Activated CD4-positive, alpha-beta T cell treated with anti-CD3 and anti-CD28 coated beads for 24 hours (primary cell): ENCODE measurements around the gene ARL15.
"Not testable (repeated sequence)": the region's sequence is repeated elsewhere in the genome, so short reads cannot be mapped to it uniquely, and the experiment has no call there.

Experiments
- DNase-seq, 2 donors: peaks; one replicate each; pipeline ENCODE4 v3.0.0-alpha.2; 2020; ENCODE audit warnings: low read depth in 2 of 2

The ARL15 gene

DNA sequence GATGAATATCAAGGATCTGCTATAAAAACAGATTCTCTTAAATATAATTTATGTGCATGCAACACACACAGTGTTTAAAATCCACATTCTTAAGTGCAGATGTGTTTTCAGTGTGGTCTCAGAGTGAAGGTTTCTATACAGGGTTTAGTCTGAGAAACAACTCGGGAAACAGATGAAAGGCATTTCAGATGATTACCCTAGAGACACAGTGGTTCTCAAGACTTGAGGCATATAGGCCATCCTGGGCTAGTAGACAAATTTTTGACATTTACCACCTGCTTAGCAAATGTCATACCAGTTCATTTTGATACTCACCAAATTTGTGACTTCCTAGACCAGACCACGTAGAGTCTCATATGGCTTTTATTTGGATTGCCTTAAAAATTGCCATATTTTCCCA is 216.5 kb downstream of the ARL15 start:
- DNase-seq, result no peak

DNA sequence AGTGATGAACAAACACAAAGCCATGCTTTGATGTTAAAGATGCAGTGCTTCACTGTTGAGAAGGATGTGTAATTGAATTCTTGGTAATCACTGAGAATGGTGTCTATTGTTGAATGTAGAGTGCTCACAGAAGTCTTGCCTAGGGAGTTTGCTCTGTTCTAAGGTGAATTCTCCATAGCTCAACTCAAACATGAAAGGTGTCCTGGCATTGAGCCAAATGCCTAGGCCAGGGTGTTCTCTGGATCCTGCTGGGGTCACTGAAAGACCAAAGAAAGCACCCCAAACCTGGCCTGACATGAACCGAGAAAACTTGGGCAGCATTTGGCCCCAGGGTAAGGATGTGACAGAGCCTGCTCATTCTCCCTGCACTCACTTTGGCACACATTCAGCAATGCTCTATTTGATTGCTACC is 217.3 kb downstream of the ARL15 start:
- DNase-seq, result no peak

DNA sequence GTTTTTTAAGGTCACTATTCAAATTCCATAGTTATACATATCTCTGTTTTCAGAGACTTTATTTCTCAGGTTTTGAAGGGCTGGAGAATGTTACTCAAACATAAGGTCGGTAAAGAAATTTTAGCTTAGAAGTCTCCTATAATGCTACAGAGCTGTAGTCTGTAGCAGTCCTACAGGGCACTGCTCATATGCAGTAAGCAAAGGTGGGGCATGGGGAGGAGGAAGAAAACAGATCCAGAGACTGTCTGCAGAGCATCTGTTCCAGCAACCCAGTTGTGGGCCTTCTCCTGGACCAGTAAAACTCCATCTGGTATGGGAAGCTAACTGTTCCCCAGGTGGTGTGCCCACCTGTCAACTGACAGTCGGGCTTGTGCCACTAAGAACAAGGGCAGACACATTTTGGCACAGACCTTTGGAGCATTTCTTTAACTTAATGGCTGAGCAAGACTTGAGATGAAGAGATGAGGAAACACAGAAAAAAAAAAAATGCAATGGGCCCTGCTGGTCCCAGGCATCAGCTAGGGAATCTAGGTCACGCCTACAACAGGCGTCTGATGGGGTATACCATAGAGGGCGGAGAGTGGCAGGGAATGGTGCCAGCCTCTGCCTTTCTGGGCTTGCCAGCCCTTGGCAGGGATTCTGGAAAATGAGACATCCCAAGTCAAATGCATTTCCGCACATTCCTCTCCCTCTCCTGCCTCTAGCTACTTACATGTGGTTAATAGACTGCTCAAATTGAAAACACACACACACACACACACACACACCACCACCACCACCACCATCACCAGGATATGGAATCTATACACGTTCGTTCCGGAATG is 218.9 kb downstream of the ARL15 start:
- no peak for DNase-seq

DNA sequence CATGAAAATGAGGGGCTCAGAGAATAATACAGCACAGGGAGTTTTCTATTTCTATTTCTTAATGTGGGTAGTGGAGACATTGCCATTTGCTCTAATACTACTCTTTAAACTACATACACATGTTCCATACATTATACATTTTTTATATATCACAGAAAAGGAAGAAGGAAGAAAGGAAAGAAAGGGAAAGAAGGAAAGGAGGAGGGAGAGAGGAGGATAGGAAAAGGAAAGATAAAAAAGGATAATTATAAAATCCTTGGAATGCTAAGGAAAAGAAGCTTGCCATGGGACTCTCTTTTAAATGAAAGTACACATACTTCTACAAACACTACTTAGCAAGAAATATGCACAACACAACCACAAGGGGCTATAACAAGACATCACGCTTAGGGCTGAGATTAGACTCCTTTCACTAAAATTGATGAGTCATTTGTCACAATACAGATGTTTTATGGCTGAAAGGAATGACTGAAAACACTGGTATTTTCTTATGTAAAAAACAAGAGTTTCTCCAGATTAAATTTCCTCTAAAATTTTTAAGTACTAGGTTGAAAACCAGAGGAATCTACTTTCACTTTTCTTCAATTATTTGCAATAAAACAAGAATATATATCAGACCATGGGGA is 219.8 kb downstream of the ARL15 start:
- DNase-seq, result no peak

DNA sequence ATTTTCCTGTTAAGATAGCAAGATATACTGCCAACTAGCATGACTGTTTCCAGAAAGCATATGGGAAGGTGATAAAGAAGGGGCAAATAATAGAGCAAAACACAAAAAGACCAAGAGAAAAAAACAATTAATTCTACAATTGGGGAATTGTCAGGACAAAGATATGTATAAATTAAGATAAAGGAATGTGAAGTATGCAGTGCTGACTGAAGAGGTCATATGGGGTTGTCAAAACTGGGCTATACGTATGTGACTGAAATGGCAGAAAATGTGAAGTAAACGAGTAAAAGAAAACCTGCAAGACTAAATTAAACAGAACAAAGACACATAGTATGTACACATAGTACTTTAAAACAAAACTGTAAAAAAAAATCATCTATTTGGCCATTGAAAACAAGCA is 222.3 kb downstream of the ARL15 start:
- no peak for DNase-seq

DNA sequence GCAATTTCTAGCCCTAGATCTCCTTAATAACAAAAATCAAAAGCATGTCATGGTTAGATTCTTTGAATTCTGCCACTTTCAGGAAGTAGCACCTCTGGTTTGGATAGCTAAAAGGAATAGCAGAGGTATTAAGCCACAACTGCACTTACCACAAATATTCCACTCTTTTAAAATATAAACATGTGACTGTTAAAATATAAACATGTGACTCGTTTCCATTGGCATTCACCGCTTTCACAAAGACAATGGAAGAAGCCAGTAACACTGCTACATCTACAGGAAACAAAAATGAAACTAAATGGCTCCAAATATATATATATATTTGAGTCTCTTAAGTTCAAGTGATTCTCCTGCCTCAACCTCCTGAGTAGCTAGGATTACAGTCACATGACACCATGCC is 222.9 kb downstream of the ARL15 start:
- no peak for DNase-seq

DNA sequence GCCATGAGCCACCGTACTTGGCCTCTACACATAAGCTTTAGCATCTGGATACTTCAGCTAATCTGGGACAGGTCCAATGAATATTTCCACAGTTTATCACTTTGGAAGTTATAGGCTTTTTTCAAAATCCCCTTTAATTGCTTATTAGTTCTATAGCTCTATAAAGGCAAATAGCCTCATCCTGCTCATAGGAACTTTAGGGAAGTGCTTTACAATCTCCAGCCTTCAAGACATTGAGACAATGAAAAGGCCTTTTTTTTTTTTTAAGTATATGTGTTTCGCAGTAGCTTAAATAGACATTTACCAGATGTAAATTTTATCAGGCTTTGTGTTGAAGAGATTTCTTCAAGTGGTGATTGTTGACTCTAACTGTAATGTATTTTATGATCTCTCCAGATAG is 224.2 kb downstream of the ARL15 start:
- no peak for DNase-seq

DNA sequence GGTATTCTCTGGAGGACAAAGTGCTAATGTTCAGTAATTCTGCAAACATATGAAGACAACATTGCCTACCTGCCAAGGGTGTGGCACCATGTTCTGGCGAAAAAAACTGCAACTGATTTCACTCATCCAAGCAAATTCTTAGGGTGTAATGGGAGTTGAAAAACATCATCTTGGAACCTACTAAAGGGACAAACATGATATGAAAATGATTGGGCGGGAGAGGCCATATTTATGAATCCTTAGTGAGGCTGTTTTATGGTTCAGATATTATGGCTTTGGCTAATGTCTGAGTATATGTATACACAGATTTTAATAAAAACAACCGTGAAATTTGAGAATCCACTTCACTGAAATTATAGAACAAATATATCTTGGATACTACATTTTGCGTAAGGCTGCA is 225.7 kb downstream of the ARL15 start:
- no peak for DNase-seq

DNA sequence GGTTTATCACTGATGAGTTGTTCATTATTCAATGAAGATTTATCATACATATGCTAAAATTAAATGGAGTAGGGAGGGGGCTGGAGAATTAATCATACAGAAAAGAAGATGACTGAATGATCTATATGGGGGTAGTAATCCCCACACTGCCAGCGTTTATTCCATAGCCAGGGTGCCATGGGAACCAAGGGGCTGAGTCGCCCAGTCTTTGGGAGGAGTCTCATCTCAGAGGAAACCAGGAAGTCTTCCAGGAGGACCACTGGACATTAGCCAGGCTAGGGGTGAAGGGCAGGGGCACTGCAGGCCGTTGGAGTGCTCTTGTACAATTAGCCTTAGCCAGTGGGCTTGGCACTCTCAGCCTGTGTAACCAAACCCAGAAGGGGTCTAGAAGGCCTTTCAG is 226.5 kb downstream of the ARL15 start:
- DNase-seq, result no peak

DNA sequence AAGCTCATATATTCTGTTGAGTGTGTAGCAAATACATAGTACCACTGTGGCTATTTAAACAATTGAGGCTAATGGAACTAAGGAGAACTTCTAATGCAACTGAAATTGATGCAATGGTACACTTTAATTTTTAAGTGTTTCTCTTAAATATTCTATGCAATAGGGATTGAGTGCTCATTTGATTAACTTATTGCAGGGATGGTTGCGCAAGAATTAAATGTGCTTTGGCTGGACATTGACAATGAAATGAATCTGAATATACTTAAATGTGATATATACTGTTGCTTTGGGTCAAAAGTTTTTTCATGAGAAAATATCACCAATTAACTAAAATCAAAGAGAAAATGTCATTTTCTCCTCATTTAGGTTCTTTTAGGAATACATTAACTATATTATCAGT is 227.1 kb downstream of the ARL15 start:
- no peak for DNase-seq

DNA sequence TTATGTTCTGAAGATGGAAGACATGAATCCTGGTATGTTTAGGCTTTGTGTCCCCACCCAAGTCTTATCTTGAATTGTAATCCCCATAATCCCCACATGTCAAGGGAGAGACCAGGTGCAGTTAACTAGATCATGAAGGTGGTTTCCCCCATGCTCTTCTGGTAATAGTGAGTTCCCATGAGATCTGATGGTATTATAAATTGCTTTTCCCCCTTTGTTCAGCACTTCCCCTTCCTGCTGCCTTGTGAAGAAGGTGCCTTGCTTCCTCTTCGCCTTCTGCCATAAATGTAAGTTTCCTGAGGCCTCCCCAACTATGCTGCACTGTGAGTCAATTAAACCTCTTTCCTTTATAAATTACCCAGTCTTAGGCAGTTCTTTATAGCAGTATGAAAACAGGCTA is 229.0 kb downstream of the ARL15 start:
- DNase-seq, result no peak

DNA sequence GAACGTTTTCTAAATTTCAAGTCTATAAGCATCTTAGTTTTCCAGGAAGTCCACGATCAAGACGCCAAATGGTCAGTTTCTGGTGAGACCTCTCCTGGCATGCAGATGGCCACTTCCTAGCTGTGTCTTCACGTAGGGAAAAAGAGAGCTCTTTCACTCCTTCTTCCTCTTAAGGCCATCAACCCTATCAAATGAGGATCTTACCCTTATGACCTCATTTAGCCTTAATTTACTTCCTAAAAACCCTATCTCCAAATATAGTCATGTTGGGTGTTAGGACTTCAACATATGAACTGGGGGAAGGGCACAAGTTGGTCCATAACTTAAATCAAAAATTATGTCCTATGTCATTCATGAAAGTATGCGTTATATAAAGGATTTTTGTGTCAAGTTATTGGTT is 229.5 kb downstream of the ARL15 start:
- no peak for DNase-seq

DNA sequence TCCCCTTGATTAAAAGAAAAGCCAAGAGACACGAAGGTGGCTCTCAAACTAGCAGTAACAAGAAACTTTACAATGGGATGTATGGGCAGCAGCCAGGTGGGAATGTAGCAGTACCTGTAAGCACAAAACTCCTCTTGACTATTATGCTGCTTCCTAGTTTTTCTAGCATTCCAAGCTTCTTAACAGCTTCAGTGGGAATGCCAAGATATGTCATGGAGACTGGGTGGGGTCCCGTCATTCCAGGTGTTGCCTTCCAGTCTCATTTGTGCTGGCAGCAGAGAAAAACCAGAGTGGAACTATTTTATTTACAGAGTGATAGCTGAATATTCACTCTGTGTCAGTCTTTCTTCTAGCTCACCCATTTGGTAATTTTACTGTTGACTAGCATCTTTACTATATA is 236.6 kb downstream of the ARL15 start:
- DNase-seq, result no peak

DNA sequence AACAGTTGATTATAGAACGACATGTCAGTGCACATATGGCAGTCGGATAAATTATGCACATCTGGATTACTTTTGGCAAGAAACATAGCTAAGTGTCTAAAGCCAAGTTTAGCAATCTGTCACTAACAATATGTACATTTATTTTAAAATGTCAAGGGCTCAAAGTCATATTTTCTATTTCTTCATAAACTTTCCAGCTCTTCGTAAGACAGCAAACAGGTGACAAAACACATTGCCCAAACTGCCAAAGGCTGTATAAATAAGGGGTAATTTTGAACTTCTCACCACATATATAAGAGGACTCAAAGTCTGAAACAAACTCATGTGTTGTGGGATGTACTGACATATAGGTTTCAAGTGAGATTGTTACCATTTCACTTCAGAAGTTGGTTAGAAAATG is 237.2 kb downstream of the ARL15 start:
- DNase-seq, result no peak

DNA sequence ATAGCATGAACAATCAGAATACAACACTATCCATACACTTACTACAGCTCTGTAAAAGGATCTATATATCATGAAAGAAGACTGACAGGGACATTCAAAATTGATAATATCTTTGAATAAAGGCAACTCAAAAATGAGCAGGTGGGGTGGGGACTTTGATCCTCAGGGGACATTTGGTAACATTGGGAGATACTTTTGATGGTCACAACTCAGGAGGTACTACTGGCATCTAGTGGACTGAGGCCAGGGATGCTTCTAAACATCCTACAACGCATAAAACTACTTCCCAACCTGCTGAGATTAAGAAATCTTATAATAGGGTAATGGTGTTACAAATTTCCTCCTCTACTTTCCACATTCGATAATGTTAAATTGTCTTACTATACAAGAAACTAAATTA is 243.9 kb downstream of the ARL15 start:
- DNase-seq, result no peak

DNA sequence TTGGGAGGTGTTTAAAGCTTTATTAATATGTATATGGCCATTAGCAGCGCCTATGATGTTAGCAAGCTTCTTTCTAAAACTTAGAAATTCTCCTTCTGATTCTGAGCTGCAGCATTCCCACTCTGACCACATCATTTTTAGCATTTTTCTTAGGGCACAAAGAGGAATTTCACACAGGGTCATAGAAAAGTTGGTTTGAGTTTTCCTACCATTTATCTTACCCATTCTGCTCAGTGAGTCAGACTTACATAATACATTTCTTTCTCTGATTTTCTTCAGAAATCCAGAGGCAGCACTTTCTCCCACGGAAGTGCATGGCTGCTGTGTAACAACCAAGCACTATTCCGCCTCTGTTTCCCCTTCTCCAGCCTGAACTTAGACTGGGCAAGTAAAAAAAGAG is 246.6 kb downstream of the ARL15 start:
- no peak for DNase-seq

DNA sequence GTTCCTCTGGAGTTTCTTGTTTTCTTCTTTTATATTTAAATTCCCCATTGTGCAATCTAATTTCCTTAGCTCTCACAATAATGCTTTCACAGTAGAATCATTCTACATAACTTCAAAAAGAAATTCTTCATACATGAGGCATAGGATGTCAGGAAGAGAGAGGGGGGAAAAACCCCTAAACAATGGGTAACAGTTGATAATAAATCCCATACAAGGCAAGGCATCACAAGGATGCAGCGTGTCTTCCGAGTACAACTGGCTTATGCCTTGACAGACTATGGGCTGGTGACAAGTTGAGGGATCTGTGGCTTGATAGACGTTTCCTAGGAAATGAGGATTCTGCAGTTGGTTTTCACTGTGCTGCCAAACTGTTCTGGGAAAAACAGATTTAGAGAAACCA is 247.4 kb downstream of the ARL15 start:
- DNase-seq, result no peak

DNA sequence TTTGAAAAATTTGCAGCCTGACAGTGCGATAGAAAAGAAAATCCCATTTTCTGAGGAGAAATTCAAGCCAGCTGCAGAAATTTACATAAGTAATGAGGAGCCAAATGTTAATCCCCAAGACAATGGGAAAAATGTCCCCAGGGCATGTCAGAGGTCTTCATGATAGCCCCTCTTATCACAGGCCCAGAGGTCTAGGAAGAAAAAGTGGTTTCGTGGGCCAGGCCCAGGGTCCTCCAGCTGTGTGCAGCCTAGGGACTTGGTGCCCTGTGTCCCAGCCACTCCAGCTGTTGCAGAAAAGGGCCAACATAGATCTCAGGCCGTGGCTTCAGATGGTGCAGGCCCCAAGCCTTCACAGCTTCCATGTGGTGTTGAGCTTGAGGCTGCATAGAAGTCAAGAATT is 249.5 kb downstream of the ARL15 start:
- DNase-seq, result not testable (repeated sequence)

DNA sequence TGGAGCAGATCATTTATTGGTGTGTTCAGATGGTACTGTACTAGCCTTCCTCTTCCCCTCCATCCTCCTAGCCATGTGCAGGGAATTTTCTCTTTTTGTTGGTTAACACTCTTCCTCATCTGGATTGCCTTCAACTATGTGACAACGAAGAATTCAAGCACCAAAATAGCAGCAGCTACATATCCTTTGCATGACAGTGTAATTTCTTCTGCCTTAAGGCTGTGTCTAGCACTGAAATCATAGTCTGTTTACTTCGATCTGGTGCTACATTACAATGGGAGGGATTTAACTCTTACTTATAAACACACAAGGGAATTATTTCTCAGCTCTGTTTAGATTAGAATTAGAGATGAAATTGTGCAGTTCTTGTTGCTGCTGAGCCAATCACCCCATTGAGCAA is 260.4 kb downstream of the ARL15 start:
- no peak for DNase-seq

DNA sequence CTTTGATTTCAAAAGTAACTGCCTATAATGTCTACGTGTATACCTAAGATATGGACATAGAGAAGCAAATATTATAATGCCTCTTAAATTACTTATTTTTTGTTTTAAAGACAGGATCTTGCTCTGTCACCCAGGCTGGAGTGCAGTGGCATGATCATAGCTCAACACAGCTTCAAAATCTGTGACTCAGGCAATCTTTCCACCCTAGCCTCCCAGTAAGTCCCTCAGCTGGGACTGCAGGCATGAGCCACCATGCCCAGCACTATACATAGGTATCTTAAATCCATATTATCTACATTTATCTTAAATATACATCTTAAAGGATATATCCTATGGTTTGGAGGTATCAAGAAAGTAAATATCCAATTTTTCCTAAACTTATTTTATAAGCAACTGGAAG is 261.2 kb downstream of the ARL15 start:
- no peak for DNase-seq

DNA sequence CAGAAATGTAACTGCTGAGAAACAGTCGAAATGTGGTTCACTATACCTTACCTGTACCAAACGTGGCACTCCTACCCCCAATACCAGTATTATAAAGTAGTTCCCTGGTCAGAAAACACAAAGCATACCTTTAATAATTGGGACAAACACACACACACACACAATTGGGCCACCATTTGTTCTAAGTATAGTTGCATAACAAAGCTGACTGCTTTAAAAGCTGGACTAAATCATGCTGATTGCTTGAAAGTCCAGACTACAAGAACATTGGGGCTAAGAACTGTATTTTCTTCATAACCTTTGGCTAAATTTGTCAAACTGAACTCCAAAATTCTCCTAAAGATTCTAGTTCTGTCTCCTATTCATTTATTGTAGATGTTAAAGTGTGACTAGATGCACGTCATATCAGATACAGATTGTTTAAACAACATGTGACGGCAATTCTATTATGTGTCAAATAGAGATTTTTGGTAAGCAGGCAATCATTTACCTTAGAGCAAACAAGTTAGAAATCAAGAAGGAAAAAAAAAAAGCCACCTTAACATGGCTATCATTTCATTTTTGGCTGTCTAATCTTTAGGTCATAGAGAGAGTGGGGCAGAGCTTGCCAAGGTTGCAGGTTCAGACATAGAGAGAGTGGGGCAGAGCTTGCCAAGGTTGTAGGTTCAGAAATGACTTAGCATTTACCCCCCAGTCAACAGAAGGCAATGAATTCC is 265.1 kb downstream of the ARL15 start:
- DNase-seq, result no peak

DNA sequence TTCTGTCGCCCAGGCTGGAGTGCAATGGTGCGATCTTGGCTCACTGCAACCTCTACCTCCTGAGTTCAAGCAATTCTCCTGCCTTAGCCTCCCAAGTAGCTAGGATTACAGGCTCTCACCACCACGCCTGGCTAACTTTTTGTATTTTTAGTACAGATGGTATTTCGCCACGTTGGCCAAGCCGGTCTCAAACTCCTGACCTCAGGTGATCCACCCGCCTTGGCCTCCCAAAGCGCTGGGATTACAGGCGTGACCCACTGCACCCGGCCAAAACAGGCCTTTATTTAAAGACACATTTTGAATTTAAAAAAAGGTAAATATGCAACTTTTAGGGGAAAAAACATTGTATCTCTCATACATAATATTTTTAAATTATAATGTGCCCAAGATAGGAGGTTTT is 266.1 kb downstream of the ARL15 start:
- not testable (repeated sequence) for DNase-seq

DNA sequence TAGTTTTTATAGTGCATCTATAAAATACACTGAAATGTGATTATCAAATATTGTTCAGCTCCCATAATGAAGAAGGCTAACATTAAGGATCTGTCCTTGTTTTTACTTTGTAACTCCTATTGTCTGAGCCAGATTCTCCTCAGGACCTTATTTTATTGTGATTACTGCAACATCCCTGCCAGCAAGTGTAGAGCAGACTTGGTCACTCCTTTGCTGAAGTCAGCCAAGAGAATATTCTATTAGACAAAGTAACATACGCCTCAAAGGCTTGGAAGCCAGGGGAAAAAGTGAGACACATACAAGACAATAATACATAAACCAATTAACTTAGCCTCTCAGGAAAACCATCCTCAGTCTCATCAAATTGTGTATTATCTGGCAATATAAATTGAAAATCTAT is 269.6 kb downstream of the ARL15 start:
- DNase-seq, result no peak
